Left renal pelvis (tissue), 4 donors: ENCODE measurements around the gene EN1. TPM values are rescaled to one million over a fixed set of nuclear protein-coding genes. Genes with fewer than 3 reads are reported as not detected.

ENCODE experiments used
- DNase-seq, 4 donors: peaks; one replicate each; pipeline ENCODE4 v3.0.0-alpha.2; 2013; ENCODE audit warnings: low read depth in 4 of 4, low spot score in 3 of 4
- polyA plus RNA-seq, 4 donors: library from polyadenylated mRNA; unstranded; fragments of 120-200 nt; gene quantifications; one replicate each; pipeline ENCODE4 v1.2.1, GENCODE V29; 2013; ENCODE audit not compliant: insufficient read length in 4 of 4

EN1 gene
- under 1 TPM in 1 of 4 donors, not detected in 3; 0.37 TPM for polyA plus RNA-seq

DNA sequence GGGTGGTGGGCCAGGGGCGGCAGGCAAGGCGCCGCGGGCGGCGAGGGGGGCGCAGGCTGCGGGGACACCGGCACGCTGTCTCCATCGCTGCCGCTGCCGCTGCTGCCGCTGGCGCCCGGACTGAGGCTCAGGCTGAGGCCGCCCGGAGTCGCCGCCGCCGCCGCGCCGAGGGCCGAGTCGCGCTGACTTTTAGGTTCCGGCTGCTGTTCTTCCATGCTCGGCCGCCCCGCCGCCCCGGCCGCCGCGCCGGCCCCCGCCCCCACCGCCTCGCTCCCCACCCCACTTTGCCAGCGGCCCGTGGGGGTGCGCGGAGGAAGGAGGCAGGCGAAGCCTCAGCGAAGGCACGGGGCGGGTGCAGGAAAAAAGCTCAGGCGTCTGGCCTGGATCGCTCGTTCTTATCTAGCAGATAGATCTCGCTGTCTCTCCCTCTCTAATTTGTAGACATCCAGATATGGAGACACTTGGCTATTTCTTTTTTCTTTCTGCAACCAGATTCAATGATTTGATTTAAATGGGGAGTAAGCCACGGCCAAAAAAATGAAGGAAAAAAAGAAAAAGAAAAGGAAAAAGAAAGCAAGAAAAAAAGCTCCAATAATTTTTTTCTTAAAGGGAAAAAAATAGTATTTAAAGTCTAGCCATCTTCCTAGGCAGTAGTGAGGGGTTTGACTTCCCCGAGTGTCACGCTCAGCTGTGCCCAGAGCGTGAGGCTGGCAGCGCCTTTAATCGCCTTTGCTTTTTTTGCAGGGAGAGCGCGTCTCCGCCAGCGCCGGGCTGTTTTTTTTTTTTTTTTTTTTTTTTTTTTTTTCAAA is at the start of gene EN1:
Gene EN1 (minus strand): TSS at position 696 of the 809 bp plus-strand sequence. CDS start 481 bp downstream, at position 215.
- DNase-seq = no peak

DNA sequence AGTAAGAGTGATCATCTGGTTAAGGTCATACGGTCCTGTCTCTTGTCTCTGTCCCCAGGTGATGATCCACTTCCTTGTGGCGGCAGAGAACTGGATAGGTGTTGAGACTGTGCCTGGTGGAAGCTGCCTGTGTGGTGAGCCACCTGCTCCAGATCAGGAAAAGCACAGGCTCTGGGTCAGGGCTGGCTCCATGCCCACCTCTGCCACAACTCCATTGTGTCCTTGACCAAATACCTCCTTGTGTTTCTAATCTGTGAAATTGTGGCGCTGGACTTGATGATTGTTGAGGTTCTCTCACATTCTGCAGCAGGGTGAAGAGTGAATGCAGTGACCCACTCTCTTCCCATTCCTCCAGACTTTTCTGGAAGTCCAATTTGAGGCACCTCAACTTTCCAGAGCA is 45.7 kb upstream of the EN1 start:
- no peak for DNase-seq

DNA sequence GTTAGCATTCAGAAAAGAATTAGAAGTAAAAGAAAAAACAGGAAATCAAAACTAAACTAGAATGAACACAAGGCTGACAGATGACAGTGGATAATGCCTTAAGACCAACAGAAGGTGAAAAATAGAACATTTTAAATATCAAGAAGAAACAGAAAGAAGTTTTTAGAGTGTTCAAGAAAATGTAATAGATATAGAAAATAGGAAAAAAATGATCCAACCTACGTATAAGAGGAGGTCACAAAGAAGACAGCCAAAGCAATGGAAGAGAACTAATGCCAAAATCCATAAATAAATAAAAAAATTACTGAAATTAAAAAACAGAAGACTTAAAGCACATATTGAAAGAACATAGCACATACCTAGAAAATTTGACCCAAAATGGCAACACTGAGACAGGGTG is 42.5 kb upstream of the EN1 start:
- no peak for DNase-seq

DNA sequence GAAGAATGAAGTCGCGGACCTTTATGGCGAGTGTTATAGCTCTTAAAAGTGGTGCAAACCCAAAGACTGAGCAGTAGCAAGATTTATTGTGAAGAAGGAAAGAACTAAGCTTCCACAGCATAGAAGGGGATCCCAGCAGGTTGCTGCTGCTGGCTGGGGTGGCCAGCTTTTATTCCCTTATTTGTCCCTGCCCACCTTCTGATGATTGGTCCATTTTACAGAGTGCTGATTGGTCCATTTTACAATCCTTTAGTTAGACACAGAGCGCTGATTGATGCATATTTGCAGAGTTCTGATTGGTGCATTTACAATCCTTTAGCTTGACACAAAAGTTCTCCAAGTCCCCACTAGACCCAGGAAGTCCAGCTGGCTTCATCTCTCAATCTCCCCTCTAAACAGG is 36.3 kb upstream of the EN1 start:
- no peak for DNase-seq

DNA sequence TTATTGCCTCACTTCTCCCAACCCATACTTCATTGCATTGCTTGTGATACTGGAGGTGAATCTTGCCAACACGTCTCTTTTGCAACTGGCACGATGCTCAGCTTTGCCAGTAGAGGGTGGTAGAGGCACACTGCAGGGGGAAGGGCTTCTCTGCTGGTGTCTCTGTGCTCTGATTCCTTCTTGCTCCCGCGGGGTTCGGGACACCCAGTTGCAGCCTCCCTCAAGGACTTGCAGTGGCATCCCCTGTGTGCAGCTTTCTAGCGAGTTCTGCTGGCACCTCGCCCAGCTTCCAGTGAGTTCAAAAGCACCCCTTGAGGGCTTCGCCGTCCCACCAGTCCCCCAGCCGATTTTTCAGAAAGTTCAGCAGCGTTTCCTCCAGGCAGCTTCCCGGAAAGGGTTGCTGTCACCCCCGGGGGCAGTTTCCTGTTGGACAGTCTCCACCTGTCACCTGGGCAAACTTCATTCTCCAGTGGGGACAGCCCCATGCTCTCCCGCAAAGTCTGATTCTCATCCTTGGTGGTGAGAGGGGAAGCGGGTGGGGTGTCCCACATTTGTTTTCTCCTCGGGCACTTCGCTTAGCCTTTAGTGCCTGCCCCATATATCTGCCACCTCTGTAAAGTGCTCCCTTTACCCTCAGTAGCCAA is 35.4 kb upstream of the EN1 start:
- no peak for DNase-seq

DNA sequence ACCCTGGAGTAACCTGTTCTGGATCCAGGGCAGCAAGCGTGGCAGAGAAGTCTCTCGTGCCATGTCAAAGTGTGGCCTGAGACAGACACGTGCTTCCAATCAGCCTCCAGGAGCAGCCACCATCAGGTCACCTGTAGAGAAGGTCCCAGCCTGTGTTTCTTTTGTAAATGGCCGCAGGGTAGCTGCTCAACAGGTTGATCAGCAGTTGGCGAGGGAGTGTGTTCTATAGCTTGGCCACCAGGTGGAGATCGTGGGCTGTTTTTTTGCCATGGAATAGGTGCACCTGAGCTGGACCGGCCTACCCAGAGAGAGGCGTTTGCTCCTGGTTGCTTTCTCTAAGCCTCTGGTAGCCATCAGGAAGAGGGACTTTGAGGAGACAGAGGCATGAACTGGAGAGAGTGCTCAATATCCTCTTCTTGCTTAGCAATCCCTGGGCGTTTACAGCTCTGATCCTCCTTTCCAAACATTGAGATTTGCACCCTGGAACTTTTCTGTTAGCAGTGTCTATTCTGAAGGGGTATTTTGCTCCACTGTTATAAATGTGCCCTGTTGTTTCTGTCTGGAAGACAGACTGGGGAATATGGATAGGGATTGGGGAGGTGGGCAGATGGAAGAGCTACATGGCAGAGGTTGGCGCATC is 34.2 kb upstream of the EN1 start:
- peak in 2 of 4 donors; percentile 24 to 39 for DNase-seq

DNA sequence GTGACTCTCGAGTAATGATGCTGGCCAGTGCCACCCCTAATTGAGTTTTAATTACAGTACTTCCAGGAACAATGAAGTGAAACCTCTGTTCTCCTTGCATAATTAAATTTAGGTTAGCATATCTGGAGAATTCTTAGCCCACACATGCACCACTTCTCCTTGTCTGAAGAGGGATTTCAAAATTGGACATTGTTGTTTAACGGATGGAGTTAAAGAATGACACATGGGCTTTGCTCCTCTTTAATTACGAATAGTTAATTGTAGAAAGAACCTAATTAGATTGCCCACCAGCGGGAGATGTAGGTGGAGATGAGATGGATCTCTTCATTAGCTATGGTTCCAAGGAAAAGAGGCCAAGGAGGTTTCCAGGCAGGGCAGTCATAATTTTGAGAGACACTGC is 33.1 kb upstream of the EN1 start:
- no peak for DNase-seq

DNA sequence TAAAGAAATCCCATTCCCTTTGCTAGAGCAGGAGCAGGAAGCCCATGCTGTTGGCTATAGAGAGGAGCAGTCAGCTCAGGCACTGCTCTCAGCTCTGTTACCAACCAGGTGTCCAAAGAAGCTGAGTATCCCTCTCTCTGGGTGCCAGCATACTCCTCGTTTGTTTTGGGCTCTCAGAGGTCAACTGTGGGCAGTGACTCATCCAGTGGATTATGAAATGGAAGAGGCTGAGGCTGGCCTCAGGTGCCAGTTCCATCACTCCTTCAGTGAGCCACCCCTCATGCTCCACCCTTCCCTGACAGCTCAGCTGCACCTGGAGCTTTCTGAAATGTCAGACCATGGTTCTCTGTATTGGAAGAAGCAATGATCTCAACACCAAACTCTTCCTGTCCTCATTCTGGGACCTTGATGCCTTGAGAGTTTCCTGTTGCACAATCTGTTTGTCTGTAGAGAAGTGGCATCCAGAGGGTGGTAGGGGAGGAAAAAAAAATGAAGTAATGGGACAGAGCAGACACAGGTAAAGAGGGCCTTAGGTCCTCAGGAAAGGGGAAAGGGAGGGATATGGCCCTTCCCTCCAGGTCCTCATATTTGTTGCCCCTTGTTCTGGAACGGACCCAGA is 31.2 kb upstream of the EN1 start:
- no peak for DNase-seq

DNA sequence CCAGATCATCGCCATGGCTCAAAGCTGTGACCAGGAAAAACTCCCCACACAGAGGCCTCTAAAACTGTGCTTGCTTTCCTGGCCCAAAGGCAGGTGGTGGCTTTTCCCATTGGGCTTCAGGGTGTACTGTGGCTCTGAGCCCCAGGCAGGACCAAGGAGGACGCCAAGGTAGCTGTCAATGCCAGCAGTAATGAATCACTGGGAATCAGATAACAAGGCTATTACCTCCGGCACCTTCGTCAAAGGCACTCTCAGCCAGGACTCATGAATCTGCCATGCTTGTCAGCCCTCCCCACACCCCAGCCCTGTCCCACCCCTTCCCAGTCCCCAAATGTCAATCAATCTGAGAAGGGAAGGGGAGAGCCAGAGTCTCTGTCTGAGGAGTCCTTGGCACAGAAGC is 27.9 kb upstream of the EN1 start:
- no peak for DNase-seq

DNA sequence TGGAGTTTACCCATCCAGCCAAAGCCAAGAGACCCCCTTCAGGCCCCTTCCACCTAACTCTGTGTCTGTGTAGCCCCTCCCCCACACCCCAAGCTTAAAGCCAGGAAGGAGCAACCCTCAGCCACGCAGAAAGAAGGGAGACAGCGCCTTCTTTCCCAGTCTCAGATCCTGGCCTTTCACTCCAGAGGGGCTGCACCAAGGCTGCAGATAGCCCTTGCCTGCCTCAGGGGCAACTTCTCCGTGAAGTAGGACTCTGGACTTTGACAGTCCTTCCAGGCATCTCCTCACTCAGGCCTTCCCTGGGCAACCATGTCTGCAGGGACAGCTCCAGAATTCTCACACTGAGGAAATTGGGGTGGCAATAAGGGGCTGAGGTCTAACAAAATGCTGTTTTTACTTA is 26.9 kb upstream of the EN1 start:
- DNase-seq = no peak

DNA sequence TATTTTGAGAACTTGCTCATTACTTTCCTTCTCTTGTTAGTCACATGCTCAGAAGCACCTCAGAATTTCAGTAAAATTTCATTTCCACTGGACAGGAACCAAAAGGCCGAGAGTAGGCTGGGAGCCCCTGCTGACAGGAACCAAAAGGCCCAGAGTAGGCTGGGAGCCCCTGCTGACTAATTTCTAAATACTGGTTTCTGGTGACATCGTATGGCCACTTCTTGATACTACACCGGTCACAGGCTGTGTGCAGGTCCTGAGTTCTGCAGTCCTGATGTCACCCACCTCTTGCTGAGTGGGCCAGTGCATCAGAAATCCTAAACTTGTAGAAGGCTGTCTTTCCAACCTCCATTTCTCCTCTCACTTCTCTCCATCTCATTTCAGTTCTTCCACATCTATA is 17.7 kb upstream of the EN1 start:
- no peak for DNase-seq

DNA sequence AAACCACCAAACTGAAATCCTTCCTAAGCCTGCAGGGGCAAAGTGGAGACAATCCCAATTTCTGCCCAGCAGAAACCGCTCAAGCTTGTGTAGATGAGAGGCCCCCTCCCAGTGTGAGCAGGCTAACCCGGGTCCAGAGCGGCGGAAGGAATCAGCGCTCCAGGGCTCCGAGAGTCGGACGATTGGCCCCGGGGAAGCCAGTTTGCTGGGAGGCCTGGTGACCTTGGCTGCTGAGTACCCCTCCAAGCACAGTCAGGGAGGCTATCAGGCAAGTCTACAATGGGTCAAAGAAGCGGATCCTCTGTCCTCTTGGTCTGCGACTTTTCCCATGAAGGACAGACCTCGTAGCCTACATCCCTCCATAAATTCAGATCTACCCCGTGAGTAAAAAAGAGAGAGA is 16.8 kb upstream of the EN1 start:
- DNase-seq = no peak

DNA sequence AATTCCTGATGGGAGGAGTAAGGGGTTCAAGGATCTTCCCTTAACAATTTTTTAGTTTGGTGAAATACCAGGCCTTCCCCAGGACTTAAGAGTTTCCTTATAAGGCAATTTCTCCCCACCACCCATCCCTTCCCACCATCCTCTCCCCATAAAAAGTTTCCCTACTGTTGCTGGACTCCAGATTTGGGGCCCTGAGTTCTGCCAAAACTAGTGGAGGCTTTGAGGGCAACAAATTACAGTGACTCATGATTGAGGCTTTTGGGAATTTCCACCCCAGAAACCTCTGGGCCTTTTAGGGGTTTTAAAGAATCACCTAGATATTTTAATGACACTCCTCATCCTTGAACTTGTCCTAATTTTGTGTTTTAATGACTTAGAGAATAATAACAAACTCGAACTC is 14.3 kb upstream of the EN1 start:
- no peak for DNase-seq

DNA sequence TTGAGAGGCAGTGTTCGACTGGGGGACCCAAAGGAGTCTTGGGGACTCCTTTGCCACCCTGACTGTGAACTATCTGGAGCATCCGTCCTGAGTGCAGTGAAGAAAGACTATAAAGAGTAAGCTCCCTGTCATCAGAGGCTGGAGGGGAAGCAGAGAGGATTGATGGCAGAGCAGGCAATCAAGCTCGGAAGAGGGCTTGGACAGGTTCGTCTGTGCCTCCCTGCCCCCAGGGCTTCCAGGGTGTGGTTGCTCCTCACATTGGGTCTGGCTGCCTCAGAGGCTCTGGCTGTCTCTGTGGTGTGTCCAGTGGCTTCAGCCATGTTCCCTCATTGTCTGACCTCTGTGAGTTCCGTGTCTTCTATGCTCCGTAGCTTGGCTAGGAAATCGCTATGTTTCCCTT is 13.8 kb upstream of the EN1 start:
- DNase-seq = no peak

DNA sequence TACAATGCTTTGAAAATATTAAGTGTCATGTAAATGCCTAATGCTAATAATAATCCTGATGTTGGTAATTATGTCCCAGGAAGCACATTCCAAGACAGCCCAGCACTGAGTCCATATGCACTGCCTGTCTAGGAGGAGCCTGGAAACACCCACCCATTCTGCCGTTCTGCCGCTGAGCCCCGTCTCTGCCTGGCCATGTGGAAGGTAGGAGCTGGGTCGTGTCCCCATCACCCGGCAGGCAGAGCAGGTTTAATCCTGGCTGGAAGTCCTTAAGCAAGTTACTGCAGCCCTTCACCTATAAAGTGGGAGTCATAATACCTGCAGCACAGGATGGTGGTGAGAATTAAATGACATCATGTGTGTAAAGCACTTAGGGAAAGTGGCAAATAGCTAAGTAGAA is 13.1 kb upstream of the EN1 start:
- no peak for DNase-seq

DNA sequence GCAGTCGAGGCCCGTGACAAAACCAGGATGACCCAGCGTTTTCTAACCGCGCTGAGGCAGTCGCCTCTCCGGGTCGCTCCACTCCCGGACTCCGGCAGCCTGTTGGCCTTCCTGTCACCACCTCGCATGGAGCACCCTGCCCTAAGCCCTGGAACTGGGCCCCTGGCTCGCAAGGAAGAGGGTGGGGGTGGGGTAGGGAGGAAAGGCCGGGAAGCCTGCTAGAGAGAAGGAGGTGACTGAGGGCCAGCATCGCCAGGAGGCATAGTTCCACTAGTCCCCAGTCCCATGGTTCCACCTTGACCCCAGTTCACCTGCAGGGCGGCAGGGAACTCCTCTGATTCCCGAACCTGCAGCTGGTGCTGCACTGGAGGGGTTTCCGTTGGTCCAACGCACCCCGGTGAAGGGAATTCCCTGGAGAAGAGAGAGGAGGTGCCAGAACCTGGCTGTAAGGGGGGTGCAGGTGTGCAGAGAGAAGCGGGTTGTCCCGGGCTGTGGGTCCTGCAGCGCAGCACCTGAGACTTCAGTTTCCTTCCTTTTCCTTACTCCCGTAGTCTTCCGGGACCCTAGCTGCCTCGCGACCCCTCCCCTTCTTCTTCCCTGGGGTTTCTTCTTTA is 11.8 kb upstream of the EN1 start:
- DNase-seq = no peak

DNA sequence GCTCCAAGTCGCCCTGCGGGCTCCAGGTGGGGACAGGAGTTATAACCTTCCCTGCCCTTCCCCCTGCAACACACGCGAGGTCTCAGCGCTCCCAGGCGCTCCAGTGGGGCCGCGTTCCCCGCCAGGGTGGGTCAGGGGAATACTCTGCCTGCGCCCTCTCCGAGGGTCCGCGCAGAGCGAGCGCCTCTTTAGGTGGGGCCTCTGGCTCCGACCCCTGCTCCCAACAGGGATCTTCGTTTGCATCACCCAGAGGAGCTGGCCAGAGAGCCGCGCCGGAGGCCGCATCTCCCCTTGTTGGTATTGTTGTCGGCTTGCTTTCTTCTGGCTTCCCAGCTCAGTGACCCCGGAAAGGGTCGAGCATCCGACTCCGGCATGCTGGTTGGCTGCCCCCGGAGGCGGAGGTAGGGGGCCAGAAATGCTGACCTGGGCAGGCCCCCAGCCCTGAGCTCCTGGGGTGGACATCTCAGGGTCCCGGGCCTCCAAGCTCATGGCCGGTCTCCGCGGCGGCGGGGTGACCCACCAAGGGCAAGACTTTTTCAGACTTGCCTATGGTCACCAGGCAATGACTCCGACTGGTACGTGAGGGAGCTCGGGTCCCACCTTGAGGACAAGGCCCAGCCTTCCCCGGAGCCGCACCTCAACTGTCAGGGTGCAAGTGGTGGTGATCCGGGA is 11.2 kb upstream of the EN1 start:
- DNase-seq = no peak

DNA sequence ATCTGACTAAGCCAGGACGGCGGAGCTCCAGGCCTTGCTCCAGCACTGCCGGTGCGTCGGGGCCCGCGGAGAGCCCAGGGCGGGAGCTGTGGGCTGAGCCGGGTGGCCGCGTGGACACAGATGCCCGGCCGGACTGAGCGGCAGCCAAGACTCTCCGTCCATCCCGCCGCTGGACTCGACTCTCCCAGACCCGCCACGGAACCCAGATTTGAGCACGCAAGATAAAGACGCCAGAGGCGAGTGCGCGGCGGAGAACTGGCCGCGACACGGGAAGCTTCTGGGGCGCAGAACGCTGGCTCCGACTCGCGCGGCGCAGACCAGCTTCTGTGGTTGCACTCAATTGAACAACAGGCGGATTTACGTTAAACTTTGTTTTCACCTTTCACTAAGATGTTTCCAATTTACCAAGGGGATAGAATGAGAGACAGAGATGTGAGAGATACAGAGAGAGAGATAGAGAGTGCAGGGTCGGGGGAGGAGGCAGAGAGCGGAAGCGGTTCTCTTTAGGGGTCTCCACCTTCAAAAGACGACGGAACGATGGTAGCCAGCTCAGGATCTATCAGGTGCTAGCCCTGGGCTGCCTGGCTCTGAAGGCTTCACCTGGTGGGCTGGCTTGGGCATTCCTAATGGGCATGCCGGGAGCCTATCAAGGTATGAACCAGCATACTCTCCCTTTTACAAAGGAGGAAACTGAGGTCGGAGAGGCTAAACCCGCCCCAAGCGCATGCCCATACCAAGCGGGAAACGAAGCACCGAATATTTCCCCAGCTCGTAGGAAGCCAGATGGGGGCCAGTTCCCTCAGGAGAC is 10.4 kb upstream of the EN1 start:
- DNase-seq = no peak

DNA sequence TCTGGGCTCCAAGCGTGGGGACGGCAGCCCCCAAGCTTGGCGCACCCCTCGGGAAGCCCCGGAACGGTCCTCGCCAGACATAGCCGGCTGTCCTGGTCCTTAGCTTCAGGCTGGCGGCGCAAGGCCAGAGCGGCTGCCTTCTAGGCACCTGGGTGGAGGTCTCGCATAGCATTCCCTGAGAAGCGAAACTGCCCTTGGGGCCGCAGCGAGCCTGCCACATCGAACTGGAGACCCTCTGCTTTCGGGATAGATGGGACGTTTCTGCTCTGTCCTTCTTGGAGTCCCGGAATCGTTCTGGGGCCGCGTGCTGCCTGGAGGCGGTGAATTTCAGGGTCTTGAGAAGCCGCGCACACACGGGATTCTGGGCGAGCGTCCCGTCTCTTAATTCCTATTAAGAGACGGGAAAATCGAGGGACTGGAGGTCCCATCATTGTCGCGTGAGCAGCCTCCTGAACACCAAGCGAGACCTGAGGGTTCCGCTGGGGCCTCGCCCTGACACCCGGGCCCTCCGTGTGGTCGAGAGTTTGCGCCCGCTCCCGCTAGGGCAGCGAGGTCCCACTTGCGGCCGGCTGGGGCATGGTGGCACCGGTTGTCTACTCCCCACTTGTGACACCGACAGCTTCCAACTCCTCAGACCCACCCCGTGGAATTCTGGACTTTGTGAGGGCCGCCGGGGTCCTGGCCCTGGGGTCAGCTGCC is 9.7 kb upstream of the EN1 start:
- DNase-seq = no peak
